Prostate gland (tissue), 2 donors: Measurements from ENCODE around the gene FAXC. TPM values are rescaled to one million over a fixed set of nuclear protein-coding genes. Genes with fewer than 3 reads are reported as not detected.

ENCODE experiments used
- DNase-seq: peaks from one replicate; pipeline ENCODE4 v3.0.0-alpha.2; 2019; ENCODE audit warnings: low spot score
- H3K27ac ChIP-seq, 2 donors: fragments of 200-600 bp; sonication (generic); 2 replicates each; pipeline ENCODE4 v1.5.1; 2017 to 2019
- H3K27me3 ChIP-seq: fragments of 200-600 bp; sonication (generic); replicated peaks from 2 replicates; pipeline ENCODE4 v1.5.1; 2019; ENCODE audit not compliant: insufficient read depth
- H3K36me3 ChIP-seq, 2 donors: fragments of 200-600 bp; sonication (generic); 1 replicate in 1 of 2; 2 replicates in 1 of 2; pipeline versions ENCODE4 v1.5.1 to v1.8.1; 2017 to 2019
- H3K4me1 ChIP-seq: fragments of 200-600 bp; sonication (generic); replicated peaks from 2 replicates; pipeline ENCODE4 v1.5.1; 2019
- H3K4me3 ChIP-seq, 2 donors: fragments of 200-600 bp; sonication (generic); 2 replicates each; pipeline ENCODE4 v1.5.1; 2017 to 2019
- H3K9me3 ChIP-seq: fragments of 200-600 bp; sonication (generic); 2 replicates; pipeline ENCODE4 v1.5.1; 2017
- POLR2A ChIP-seq: fragments of 450-650 bp; IDR thresholded peaks from one replicate; pipeline ENCODE4 v1.6.1; 2016; ENCODE audit warnings: antibody characterized with exemption, mild to moderate bottlenecking
- POLR2AphosphoS5 ChIP-seq: sonication (generic); formaldehyde crosslinking; IDR thresholded peaks from one replicate; pipeline ENCODE4 v1.6.1; 2017; ENCODE audit warnings: antibody characterized with exemption
- WGBS: methylation state at CpG from one replicate; pipeline ENCODE4 v1.1.5; 2018; 5-methylcytosine and 5-hydroxymethylcytosine counted together
- intact Hi-C: fragments of 100-400 bp; cut with DNase I; formaldehyde crosslinking; loops from one replicate; pipeline ENCODE4 v1.14.2; 2022
- total RNA-seq, 2 donors: library from RNA; depleted of rRNA; stranded (reverse); fragments of >200 nt; gene quantifications; one replicate each; pipeline ENCODE4 v1.1.0, GENCODE V29; 2016
- TF ChIP-seq, protein P1 (sequence below), 4 experiments: fragments of 200-600 bp in 2 of 4; fragments of 450-650 bp in 2 of 4; sonication (generic) in 2 of 4; IDR thresholded peaks; 1 replicate in 3 of 4; 2 replicates in 1 of 4; pipeline ENCODE4 v1.5.1; 2016 to 2019; ENCODE audit warnings: antibody characterized with exemption in 4 of 4, mild to moderate bottlenecking in 2 of 4, moderate library complexity in 2 of 4

The FAXC gene
- total RNA-seq, 2 donors from 2014 or later = 6.5 to 14.7 TPM

DNA sequence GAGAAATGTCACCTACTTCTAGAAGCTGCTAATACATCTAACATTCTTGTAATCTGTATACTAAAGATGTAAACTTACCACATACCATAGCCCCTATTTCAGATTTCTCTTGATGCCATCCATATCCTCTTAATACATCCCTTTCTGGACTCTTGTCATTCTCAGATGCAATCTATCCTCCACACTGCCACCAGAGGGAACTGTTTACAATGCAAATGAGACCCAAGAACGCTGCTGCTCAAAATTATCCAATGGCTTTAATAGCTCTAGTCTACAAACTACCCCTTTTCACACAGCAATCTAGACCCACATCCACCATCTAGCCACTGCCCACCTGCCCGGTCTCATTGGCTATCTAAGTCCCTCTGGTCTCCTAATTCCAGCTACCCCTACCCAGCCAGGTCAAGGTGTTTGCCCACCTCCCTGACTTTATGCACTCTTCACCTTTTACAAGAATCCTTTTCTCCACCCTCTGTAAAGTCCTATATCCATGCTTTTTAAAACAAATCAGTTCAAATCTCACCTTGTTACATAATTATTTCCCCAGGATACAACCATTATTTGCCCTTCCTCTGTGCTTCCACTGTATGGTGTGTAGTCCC, 14.8 kb downstream of the FAXC start:
- Histone ChIP-seq H3K27ac (no peak overlapping the region), H3K27me3 (no peaks in the 10 kb centered on the region), H3K4me1 (no peaks in the 10 kb centered on the region), H3K36me3 (no peaks in the 10 kb centered on the region), H3K4me3 (no peak overlapping the region), H3K9me3 (no peaks in the 10 kb centered on the region)
- DNase-seq = peak; percentile 28
- 31% methylated on average over 2 of the region's 2 CpGs for WGBS
- intact Hi-C loops = loop anchor here (5.0 kb wide), 1 partner anchor 93 kb away; the partner anchor contains the start of gene PNISR
- TF ChIP-seq, protein P1, sequence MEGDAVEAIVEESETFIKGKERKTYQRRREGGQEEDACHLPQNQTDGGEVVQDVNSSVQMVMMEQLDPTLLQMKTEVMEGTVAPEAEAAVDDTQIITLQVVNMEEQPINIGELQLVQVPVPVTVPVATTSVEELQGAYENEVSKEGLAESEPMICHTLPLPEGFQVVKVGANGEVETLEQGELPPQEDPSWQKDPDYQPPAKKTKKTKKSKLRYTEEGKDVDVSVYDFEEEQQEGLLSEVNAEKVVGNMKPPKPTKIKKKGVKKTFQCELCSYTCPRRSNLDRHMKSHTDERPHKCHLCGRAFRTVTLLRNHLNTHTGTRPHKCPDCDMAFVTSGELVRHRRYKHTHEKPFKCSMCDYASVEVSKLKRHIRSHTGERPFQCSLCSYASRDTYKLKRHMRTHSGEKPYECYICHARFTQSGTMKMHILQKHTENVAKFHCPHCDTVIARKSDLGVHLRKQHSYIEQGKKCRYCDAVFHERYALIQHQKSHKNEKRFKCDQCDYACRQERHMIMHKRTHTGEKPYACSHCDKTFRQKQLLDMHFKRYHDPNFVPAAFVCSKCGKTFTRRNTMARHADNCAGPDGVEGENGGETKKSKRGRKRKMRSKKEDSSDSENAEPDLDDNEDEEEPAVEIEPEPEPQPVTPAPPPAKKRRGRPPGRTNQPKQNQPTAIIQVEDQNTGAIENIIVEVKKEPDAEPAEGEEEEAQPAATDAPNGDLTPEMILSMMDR (IDR thresholded peaks at IDR 0.05) = peak in 3 of 4 experiments; percentile 32 to 63 (median 52)
- no peak for TF ChIP-seq POLR2AphosphoS5

DNA sequence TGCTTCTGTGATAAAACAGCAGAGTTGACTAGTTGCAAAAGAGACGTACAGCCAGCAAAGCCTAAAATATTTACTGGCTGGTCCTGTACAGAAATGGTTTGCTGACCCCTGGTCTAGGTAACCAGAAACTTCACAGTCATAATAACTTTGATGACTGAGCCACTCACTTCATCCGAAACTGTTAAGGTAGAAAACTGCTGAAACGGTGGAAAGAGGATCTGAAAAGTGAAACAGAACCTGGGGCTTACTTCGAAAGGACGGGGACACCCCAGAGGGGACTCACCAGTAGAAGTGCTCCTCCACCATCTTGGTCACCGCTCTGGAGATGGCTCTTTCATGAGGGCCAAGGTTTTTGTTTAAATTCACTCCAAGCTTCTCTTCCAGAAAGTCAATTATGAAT, 16.4 kb downstream of the FAXC start:
- 92% methylated on average over 6 of the region's 6 CpGs for WGBS
- intact Hi-C loops = loop anchor here (5.0 kb wide), 1 partner anchor 94 kb away; the partner anchor contains the start of gene PNISR
- Histone ChIP-seq H3K36me3 (no peaks in the 10 kb centered on the region), H3K9me3 (no peaks in the 10 kb centered on the region), H3K27ac (no peak overlapping the region), H3K4me1 (no peaks in the 10 kb centered on the region), H3K27me3 (no peaks in the 10 kb centered on the region), H3K4me3 (no peak overlapping the region)
- no peak for DNase-seq
- no peak for TF ChIP-seq POLR2AphosphoS5

DNA sequence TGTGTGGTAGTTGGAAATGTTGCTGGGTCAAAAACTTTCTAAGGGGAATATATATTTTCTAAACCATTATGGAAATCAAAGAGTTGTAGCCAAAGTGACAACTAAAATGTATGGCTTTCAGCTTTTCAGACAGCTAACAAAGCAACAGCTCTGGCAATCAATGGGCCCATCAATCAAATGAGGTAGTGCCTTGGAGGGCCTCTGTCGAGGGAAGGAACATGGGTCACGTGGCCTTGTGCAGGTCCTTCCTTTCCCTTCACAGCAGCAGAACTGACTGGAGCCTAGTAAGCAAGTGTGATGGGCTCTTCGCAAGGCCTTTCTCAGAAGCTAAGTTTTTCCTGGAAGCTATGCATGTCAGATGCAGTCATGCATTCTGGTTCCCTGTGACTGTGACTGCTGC, 17.9 kb downstream of the FAXC start:
- no peaks in the 10 kb centered on the region for H3K36me3 ChIP-seq
- no peak overlapping the region for H3K4me3 ChIP-seq
- no peak for DNase-seq
- no peak overlapping the region for H3K27ac ChIP-seq
- intact Hi-C loops = loop anchor here (5.0 kb wide), 1 partner anchor 96 kb away; the partner anchor contains the start of gene PNISR
- H3K9me3 ChIP-seq = no peaks in the 10 kb centered on the region
- TF ChIP-seq POLR2A = no peak
- TF ChIP-seq, protein P1 (IDR thresholded peaks at IDR 0.05) = no peak
- no peaks in the 10 kb centered on the region for H3K4me1 ChIP-seq
- WGBS = 86% methylated on average over 3 of the region's 3 CpGs
- no peaks in the 10 kb centered on the region for H3K27me3 ChIP-seq

DNA sequence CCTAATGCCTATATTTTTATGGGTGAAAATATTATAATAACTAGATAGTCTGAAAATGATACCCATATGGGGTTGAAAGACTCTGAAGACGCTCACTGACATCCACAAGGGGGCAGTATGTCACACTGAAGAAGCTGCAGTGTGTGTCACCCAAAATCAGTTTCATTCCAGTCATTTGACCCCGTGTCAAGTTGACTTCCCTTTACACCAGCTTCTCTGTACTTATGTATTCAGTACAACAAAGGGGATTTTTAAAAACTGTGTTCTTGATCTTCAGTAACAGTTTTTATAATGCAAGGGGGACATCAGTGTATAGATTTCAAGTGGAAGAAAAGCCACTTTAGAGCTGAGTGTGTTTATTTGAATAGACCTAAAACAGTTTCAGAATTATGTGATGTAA, 19.3 kb downstream of the FAXC start:
- H3K9me3 ChIP-seq = no peaks in the 10 kb centered on the region
- intact Hi-C loops = loop anchor here (5.0 kb wide), 1 partner anchor 97 kb away; the partner anchor contains the start of gene PNISR
- no peaks in the 10 kb centered on the region for H3K36me3 ChIP-seq
- 9% methylated on average over 2 of the region's 2 CpGs for WGBS
- peak; percentile 51 for DNase-seq
- H3K4me3 ChIP-seq = no peak overlapping the region
- H3K27ac ChIP-seq = no peak overlapping the region
- TF ChIP-seq POLR2AphosphoS5 = peak; percentile 11
- no peak for TF ChIP-seq POLR2A
- TF ChIP-seq, protein P1 (IDR thresholded peaks at IDR 0.05) = peak; percentile 29 to 56 (median 52)
- no peaks in the 10 kb centered on the region for H3K27me3 ChIP-seq
- H3K4me1 ChIP-seq = no peaks in the 10 kb centered on the region

DNA sequence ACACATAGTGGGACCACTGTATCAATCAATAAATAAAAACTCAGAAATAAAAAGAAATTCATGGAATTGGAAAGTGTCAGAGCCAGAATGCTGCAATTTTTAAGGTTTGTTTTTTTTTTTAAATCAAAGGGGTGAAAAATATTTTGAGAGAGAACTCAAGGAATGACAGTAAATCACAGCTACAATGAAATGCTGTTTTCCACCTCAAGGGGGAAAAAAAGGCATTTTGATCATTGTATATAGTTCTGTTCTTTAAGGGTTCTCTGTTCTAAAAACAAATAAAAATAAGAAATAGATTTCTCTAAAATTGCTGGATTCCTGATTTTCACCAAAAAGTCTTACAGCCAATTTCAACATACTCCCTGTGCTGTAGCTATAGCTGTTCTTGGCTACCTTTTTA, 24.5 kb downstream of the FAXC start:
- Histone ChIP-seq H3K9me3 (no peaks in the 10 kb centered on the region), H3K27me3 (no peaks in the 10 kb centered on the region), H3K36me3 (no peaks in the 10 kb centered on the region), H3K27ac (no peak overlapping the region), H3K4me3 (no peak overlapping the region), H3K4me1 (no peaks in the 10 kb centered on the region)
- intact Hi-C loops = no loop called here
- DNase-seq = no peak
- TF ChIP-seq POLR2A = no peak
- TF ChIP-seq, protein P1 (IDR thresholded peaks at IDR 0.05) = no peak
- no peak for TF ChIP-seq POLR2AphosphoS5
